Stimulated activated effector memory CD8-positive, alpha-beta T cell treated with anti-CD3 and anti-CD28 coated beads, Interleukin-12 subunit alpha, Interleukin-12 subunit beta, amount 100 ng/mL, for 72 hours (primary cell): ENCODE data around the gene IL25.
"Not testable (repeated sequence)": the region's sequence is repeated elsewhere in the genome, so short reads cannot be mapped to it uniquely, and the experiment has no call there.

Source experiments
- ATAC-seq: fragments of 150-1000 bp; cut with Tn5 transposase; 2 replicates; pipeline ENCODE4 v1.10.0; 2021
- DNase-seq, 2 donors: peaks; one replicate each; pipeline ENCODE4 v3.0.0; 2021 to 2022; ENCODE audit warnings: low spot score in 2 of 2
- H3K27ac Mint-ChIP-seq: one replicate; pipeline ENCODE4 v1.8.0; 2022; ENCODE audit warnings: mild to moderate bottlenecking, mixed read lengths
- H3K36me3 Mint-ChIP-seq: one replicate; pipeline ENCODE4 v1.8.0; 2022; ENCODE audit warnings: mild to moderate bottlenecking, mixed read lengths
- H3K4me1 Mint-ChIP-seq: one replicate; pipeline ENCODE4 v1.8.0; 2022; ENCODE audit warnings: mixed read lengths
- H3K4me3 Mint-ChIP-seq: one replicate; pipeline ENCODE4 v1.8.0; 2022; ENCODE audit warnings: mild to moderate bottlenecking, mixed read lengths
- H3K9me3 Mint-ChIP-seq: one replicate; pipeline ENCODE4 v1.8.0; 2022; ENCODE audit warnings: mixed read lengths

IL25 gene

GRCh38 chr14:23372509-23372908 lies at the start of gene IL25:
Gene IL25, plus strand, starts transcription at chr14:23372809.
- no peak within 1 kb of the TSS for H3K4me3 Mint-ChIP-seq
- H3K36me3 Mint-ChIP-seq: no peaks in the 10 kb centered on the region
- peak within 1 kb of the TSS; percentile 9 for H3K27ac Mint-ChIP-seq
- no peaks in the 10 kb centered on the region for H3K4me1 Mint-ChIP-seq
- ATAC-seq: no peak
- no peak for DNase-seq
- no peaks in the 10 kb centered on the region for H3K9me3 Mint-ChIP-seq

- H3K36me3 Mint-ChIP-seq: peaks cover 67% of the 10 kb centered on the region
- no peak overlapping the region for H3K4me3 Mint-ChIP-seq
- DNase-seq (no peak), ATAC-seq (no peak)
- H3K27ac Mint-ChIP-seq: no peak overlapping the region
- H3K9me3 Mint-ChIP-seq: no peaks in the 10 kb centered on the region
- peaks cover 29% of the 10 kb centered on the region for H3K4me1 Mint-ChIP-seq
These were observed 48.7 kb upstream of the IL25 start for GRCh38 chr14:23323838-23324454.

- peaks cover 28% of the 10 kb centered on the region for H3K4me1 Mint-ChIP-seq
- DNase-seq (no peak), ATAC-seq (no peak)
- peaks cover 67% of the 10 kb centered on the region for H3K36me3 Mint-ChIP-seq
- H3K9me3 Mint-ChIP-seq: no peaks in the 10 kb centered on the region
- no peak overlapping the region for H3K4me3 Mint-ChIP-seq
- H3K27ac Mint-ChIP-seq: no peak overlapping the region
These were observed 48.2 kb upstream of the IL25 start for GRCh38 chr14:23324455-23324846.

GRCh38 chr14:23324993-23325392 lies 47.6 kb upstream of the IL25 start:
- no peak overlapping the region for H3K4me3 Mint-ChIP-seq
- peaks cover 22% of the 10 kb centered on the region for H3K4me1 Mint-ChIP-seq
- H3K9me3 Mint-ChIP-seq: no peaks in the 10 kb centered on the region
- DNase-seq: no peak
- H3K27ac Mint-ChIP-seq: no peak overlapping the region
- H3K36me3 Mint-ChIP-seq: peaks cover 67% of the 10 kb centered on the region
- ATAC-seq: no peak

GRCh38 chr14:23325746-23326145 lies 46.9 kb upstream of the IL25 start:
- not testable (repeated sequence) for H3K9me3 Mint-ChIP-seq, H3K4me3 Mint-ChIP-seq, ATAC-seq, DNase-seq
- peak overlapping the region; percentile 26 for H3K27ac Mint-ChIP-seq
- peaks cover 15% of the 10 kb centered on the region for H3K4me1 Mint-ChIP-seq
- peaks cover 62% of the 10 kb centered on the region for H3K36me3 Mint-ChIP-seq

GRCh38 chr14:23326491-23327332 lies 45.9 kb upstream of the IL25 start:
- Mint-ChIP-seq H3K36me3 (peaks cover 55% of the 10 kb centered on the region), H3K4me3 (no peak overlapping the region), H3K27ac (peak overlapping the region; percentile 26), H3K4me1 (peaks cover 14% of the 10 kb centered on the region), H3K9me3 (no peaks in the 10 kb centered on the region)
- DNase-seq (no peak), ATAC-seq (no peak)

- H3K9me3 Mint-ChIP-seq: no peaks in the 10 kb centered on the region
- no peak overlapping the region for H3K4me3 Mint-ChIP-seq
- H3K4me1 Mint-ChIP-seq: peaks cover 6% of the 10 kb centered on the region
- DNase-seq (peak; percentile 37 to 77), ATAC-seq (peak; percentile 79)
- H3K27ac Mint-ChIP-seq: no peak overlapping the region
- H3K36me3 Mint-ChIP-seq: peaks cover 41% of the 10 kb centered on the region
These were observed 44.5 kb upstream of the IL25 start for GRCh38 chr14:23327947-23328744.

GRCh38 chr14:23335623-23336022 lies 37.0 kb upstream of the IL25 start:
- H3K27ac Mint-ChIP-seq: no peak overlapping the region
- no peaks in the 10 kb centered on the region for H3K9me3 Mint-ChIP-seq
- H3K4me3 Mint-ChIP-seq: no peak overlapping the region
- no peaks in the 10 kb centered on the region for H3K36me3 Mint-ChIP-seq
- no peaks in the 10 kb centered on the region for H3K4me1 Mint-ChIP-seq
- ATAC-seq (no peak), DNase-seq (no peak)

GRCh38 chr14:23339506-23340268 lies 32.9 kb upstream of the IL25 start:
- ATAC-seq (no peak), DNase-seq (no peak)
- Mint-ChIP-seq H3K27ac (no peak overlapping the region), H3K9me3 (no peaks in the 10 kb centered on the region), H3K4me1 (no peaks in the 10 kb centered on the region), H3K36me3 (no peaks in the 10 kb centered on the region), H3K4me3 (no peak overlapping the region)

- DNase-seq (no peak), ATAC-seq (no peak)
- Mint-ChIP-seq H3K27ac (no peak overlapping the region), H3K4me1 (no peaks in the 10 kb centered on the region), H3K4me3 (no peak overlapping the region), H3K36me3 (no peaks in the 10 kb centered on the region), H3K9me3 (no peaks in the 10 kb centered on the region)
These were observed 28.1 kb upstream of the IL25 start for GRCh38 chr14:23344481-23344880.

GRCh38 chr14:23345987-23346692 lies 26.5 kb upstream of the IL25 start:
- no peaks in the 10 kb centered on the region for H3K36me3 Mint-ChIP-seq
- H3K4me1 Mint-ChIP-seq: peaks cover 8% of the 10 kb centered on the region
- no peaks in the 10 kb centered on the region for H3K9me3 Mint-ChIP-seq
- H3K4me3 Mint-ChIP-seq: no peak overlapping the region
- no peak overlapping the region for H3K27ac Mint-ChIP-seq
- no peak for DNase-seq
- ATAC-seq: no peak

- peaks cover 11% of the 10 kb centered on the region for H3K4me1 Mint-ChIP-seq
- no peak overlapping the region for H3K4me3 Mint-ChIP-seq
- H3K9me3 Mint-ChIP-seq: no peaks in the 10 kb centered on the region
- ATAC-seq (peak; percentile 5), DNase-seq (no peak)
- no peaks in the 10 kb centered on the region for H3K36me3 Mint-ChIP-seq
- H3K27ac Mint-ChIP-seq: no peak overlapping the region
These were observed 25.8 kb upstream of the IL25 start for GRCh38 chr14:23346693-23347405.

- no peak for ATAC-seq
These were observed 25.0 kb upstream of the IL25 start for GRCh38 chr14:23347406-23348296.

More at GRCh38 chr14:23347406-23348296, 25.0 kb upstream of the IL25 start:
- DNase-seq: no peak
- Mint-ChIP-seq H3K27ac (no peak overlapping the region), H3K9me3 (no peaks in the 10 kb centered on the region), H3K4me3 (no peak overlapping the region), H3K4me1 (peaks cover 11% of the 10 kb centered on the region), H3K36me3 (no peaks in the 10 kb centered on the region)
